Liver (tissue), 9 donors: ENCODE measurements around the gene DSC2. TPM values are rescaled to one million over a fixed set of nuclear protein-coding genes. Genes with fewer than 3 reads are reported as not detected.

Experiments used
- DNase-seq: peaks from one replicate; pipeline ENCODE4 v3.0.0-alpha.2; 2017; ENCODE audit warnings: low spot score
- H3K27ac ChIP-seq, 2 donors: one replicate each; pipeline ENCODE4 v1.7.0; 2013; ENCODE audit warnings: inconsistent platforms in 2 of 2, low read length in 2 of 2, control low read depth in 1 of 2, low read depth in 1 of 2, mild to moderate bottlenecking in 1 of 2
- H3K27me3 ChIP-seq, 4 donors: one replicate each; pipeline versions ENCODE4 v1.6.1 to v1.7.0; 2013; ENCODE audit warnings: low read length in 3 of 4, inconsistent platforms in 1 of 4, mild to moderate bottlenecking in 1 of 4, moderate library complexity in 1 of 4; ENCODE audit not compliant: control insufficient read depth in 4 of 4, insufficient read depth in 4 of 4
- H3K36me3 ChIP-seq, 4 donors: one replicate each; pipeline versions ENCODE4 v1.6.1 to v1.7.0; 2013; ENCODE audit warnings: low read length in 3 of 4, mild to moderate bottlenecking in 3 of 4, low read depth in 1 of 4, moderate library complexity in 1 of 4; ENCODE audit not compliant: control insufficient read depth in 4 of 4, insufficient read depth in 3 of 4
- H3K4me1 ChIP-seq, 4 donors: one replicate each; pipeline versions ENCODE4 v1.6.1 to v1.7.0; 2013; ENCODE audit warnings: low read length in 3 of 4, mild to moderate bottlenecking in 3 of 4, moderate library complexity in 1 of 4; ENCODE audit not compliant: control insufficient read depth in 4 of 4, insufficient read depth in 4 of 4
- H3K4me3 ChIP-seq, 3 donors: one replicate each; pipeline versions ENCODE4 v1.6.1 to v1.7.0; 2013; ENCODE audit warnings: low read length in 3 of 3, control low read depth in 1 of 3, low read depth in 1 of 3, mild to moderate bottlenecking in 1 of 3
- H3K9ac ChIP-seq, 2 donors: one replicate each; pipeline ENCODE4 v1.7.0; 2013; ENCODE audit warnings: low read length in 2 of 2, mild to moderate bottlenecking in 2 of 2, moderate library complexity in 2 of 2, control low read depth in 1 of 2, low read depth in 1 of 2
- H3K9me3 ChIP-seq, 4 donors: one replicate each; pipeline versions ENCODE4 v1.6.1 to v1.7.0; 2013; ENCODE audit warnings: low read length in 3 of 4; ENCODE audit not compliant: control insufficient read depth in 4 of 4
- CTCF ChIP-seq: fragments of 150-350 bp; IDR thresholded peaks from 2 replicates; pipeline ENCODE4 v1.5.1; 2017; ENCODE audit warnings: improper control_type of control experiment, low read depth, low read length; ENCODE audit not compliant: missing input control
- EGR1 ChIP-seq, 2 donors: IDR thresholded peaks; 2 replicates each; pipeline ENCODE4 v1.6.1; 2016 to 2018; ENCODE audit warnings: antibody characterized with exemption in 2 of 2, low read depth in 2 of 2
- FOXA1 ChIP-seq: IDR thresholded peaks from 2 replicates; pipeline ENCODE4 v1.6.1; 2016; ENCODE audit warnings: antibody characterized with exemption
- FOXA2 ChIP-seq: IDR thresholded peaks from 2 replicates; pipeline ENCODE4 v1.6.1; 2016; ENCODE audit warnings: antibody characterized with exemption
- GABPA ChIP-seq, 2 donors: IDR thresholded peaks in 1 of 2; conservative IDR thresholded peaks in 1 of 2; 2 replicates each; pipeline ENCODE4 v1.6.1; 2016; ENCODE audit warnings: antibody characterized with exemption in 2 of 2, mild to moderate bottlenecking in 1 of 2, moderate library complexity in 1 of 2
- HNF4G ChIP-seq: IDR thresholded peaks from 2 replicates; pipeline ENCODE4 v1.6.1; 2016; ENCODE audit warnings: antibody characterized with exemption
- JUND ChIP-seq, 2 donors: IDR thresholded peaks; 2 replicates each; pipeline ENCODE4 v1.6.1; 2016; ENCODE audit warnings: antibody characterized with exemption in 2 of 2
- MAX ChIP-seq: IDR thresholded peaks from 2 replicates; pipeline ENCODE4 v1.6.1; 2016; ENCODE audit warnings: antibody characterized with exemption
- NR2F2 ChIP-seq: IDR thresholded peaks from 2 replicates; pipeline ENCODE4 v1.6.1; 2016; ENCODE audit warnings: antibody characterized with exemption
- RXRA ChIP-seq, 2 donors: IDR thresholded peaks; 2 replicates each; pipeline ENCODE4 v1.6.1; 2017 to 2018; ENCODE audit warnings: antibody characterized with exemption in 2 of 2, mild to moderate bottlenecking in 1 of 2
- SP1 ChIP-seq: IDR thresholded peaks from 2 replicates; pipeline ENCODE4 v1.6.1; 2018; ENCODE audit warnings: antibody characterized with exemption, mild to moderate bottlenecking
- TAF1 ChIP-seq: conservative IDR thresholded peaks from 2 replicates; pipeline ENCODE4 v1.6.1; 2016; ENCODE audit warnings: antibody characterized with exemption, mild to moderate bottlenecking
- YY1 ChIP-seq: IDR thresholded peaks from 2 replicates; pipeline ENCODE4 v1.6.1; 2016; ENCODE audit warnings: antibody characterized with exemption, mild to moderate bottlenecking
- ZBTB33 ChIP-seq: IDR thresholded peaks from 2 replicates; pipeline ENCODE4 v1.6.1; 2016; ENCODE audit warnings: antibody characterized with exemption
- WGBS: extraction: QIAGEN DNeasy Blood & Tissue Kit; methylation state at CpG from one replicate; pipeline ENCODE4 v1.1.7; 2013; 5-methylcytosine and 5-hydroxymethylcytosine counted together
- polyA plus RNA-seq, 2 donors: library from polyadenylated mRNA; stranded (reverse) in 1 of 2; unstranded in 1 of 2; fragments of 200-250 nt in 1 of 2; fragments of >200 nt in 1 of 2; fragmentation: Nextera tagmentation in 1 of 2; extraction: Ambion mirVana in 1 of 2; gene quantifications; one replicate each; pipeline versions ENCODE4 v1.2.1 to v1.2.3, GENCODE V29; 2013 to 2015
- total RNA-seq, 2 donors: library from RNA; depleted of rRNA; stranded (reverse); fragments of >200 nt; gene quantifications; one replicate each; pipeline ENCODE4 v1.2.3, GENCODE V29; 2014
- TF ChIP-seq, protein P1 (sequence below): IDR thresholded peaks from 2 replicates; pipeline ENCODE4 v1.6.1; 2016; ENCODE audit warnings: antibody characterized with exemption, mild to moderate bottlenecking
- donor health status: healthy.
- donor health status: healthy.
- donor health status: healthy.
- donor health status: healthy.
- donor health status: healthy.

Gene DSC2
- total and polyA plus RNA-seq, 4 donors: 3.7 to 16.4 (median 7.4) TPM

DNA sequence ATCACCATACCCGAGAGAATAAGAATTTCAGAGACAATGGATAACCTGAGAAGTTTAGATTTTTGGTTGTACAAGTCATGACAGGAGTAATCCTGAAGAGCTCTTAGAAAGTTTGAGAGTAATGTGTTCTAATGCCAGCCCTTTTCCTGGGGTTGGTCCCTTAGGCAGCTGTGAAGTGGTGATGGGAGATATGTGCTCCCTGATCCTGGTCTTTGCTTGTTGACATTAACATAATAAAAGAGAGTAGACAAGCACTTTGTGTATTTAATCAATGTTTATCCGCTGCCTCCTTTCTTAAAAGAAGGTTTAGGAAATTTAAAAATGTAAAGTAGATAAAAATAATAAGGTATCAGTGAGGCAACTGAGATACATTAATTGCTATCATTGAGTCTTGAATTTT is 45.9 kb downstream of the DSC2 start:
- no peaks in the 10 kb centered on the region for H3K9me3 ChIP-seq
- H3K4me1 ChIP-seq: no peaks in the 10 kb centered on the region
- TF ChIP-seq TAF1: no peak
- DNase-seq: no peak
- no peak overlapping the region for H3K9ac ChIP-seq
- H3K4me3 ChIP-seq: no peak overlapping the region
- no peak overlapping the region for H3K27ac ChIP-seq
- WGBS: 77% methylated on average over 2 of the region's 2 CpGs
- H3K27me3 ChIP-seq: no peaks in the 10 kb centered on the region
- no peaks in the 10 kb centered on the region for H3K36me3 ChIP-seq

DNA sequence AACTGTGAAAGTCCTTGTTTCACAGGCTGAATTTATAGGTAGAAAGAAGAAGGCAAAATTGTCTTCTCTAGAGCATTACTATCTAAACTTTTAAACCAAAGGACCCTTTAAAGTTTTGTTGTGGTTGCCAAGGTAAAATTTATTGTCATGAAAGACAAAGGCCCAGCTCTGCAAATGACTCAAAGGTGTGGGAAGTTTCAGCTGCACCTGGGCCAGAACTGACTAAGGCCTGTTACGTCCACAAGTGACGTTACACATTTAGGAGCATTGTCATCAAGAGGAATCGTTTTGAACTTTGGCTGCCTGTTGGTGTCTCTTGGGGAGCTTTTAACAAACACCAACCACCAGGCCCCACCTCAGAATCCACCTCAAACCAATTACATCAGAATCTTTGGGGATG is 51.6 kb downstream of the DSC2 start:
- Histone ChIP-seq H3K27ac (no peak overlapping the region), H3K4me1 (no peaks in the 10 kb centered on the region), H3K9ac (no peak overlapping the region), H3K9me3 (no peaks in the 10 kb centered on the region), H3K27me3 (no peaks in the 10 kb centered on the region), H3K4me3 (no peak overlapping the region), H3K36me3 (no peaks in the 10 kb centered on the region)
- no peak for DNase-seq
- 85% methylated on average over 3 of the region's 3 CpGs for WGBS
- TF ChIP-seq JUND (IDR thresholded peaks at IDR 0.05): no peak
- TF ChIP-seq FOXA1: no peak
- no peak for TF ChIP-seq MAX
- TF ChIP-seq EGR1 (IDR thresholded peaks at IDR 0.05; ENCODE audit: low read depth in 2 of 2): no peak
- TF ChIP-seq, protein P1, sequence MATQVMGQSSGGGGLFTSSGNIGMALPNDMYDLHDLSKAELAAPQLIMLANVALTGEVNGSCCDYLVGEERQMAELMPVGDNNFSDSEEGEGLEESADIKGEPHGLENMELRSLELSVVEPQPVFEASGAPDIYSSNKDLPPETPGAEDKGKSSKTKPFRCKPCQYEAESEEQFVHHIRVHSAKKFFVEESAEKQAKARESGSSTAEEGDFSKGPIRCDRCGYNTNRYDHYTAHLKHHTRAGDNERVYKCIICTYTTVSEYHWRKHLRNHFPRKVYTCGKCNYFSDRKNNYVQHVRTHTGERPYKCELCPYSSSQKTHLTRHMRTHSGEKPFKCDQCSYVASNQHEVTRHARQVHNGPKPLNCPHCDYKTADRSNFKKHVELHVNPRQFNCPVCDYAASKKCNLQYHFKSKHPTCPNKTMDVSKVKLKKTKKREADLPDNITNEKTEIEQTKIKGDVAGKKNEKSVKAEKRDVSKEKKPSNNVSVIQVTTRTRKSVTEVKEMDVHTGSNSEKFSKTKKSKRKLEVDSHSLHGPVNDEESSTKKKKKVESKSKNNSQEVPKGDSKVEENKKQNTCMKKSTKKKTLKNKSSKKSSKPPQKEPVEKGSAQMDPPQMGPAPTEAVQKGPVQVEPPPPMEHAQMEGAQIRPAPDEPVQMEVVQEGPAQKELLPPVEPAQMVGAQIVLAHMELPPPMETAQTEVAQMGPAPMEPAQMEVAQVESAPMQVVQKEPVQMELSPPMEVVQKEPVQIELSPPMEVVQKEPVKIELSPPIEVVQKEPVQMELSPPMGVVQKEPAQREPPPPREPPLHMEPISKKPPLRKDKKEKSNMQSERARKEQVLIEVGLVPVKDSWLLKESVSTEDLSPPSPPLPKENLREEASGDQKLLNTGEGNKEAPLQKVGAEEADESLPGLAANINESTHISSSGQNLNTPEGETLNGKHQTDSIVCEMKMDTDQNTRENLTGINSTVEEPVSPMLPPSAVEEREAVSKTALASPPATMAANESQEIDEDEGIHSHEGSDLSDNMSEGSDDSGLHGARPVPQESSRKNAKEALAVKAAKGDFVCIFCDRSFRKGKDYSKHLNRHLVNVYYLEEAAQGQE: no peak
- no peak for TF ChIP-seq HNF4G
- TF ChIP-seq ZBTB33: no peak
- no peak for TF ChIP-seq YY1
- no peak for TF ChIP-seq GABPA (IDR thresholded peaks at IDR 0.05 in 1 of 2, conservative IDR thresholded peaks at IDR 0.05 in 1 of 2)
- no peak for TF ChIP-seq NR2F2
- TF ChIP-seq RXRA (IDR thresholded peaks at IDR 0.05): no peak
- no peak for TF ChIP-seq SP1
- TF ChIP-seq FOXA2: no peak
- TF ChIP-seq CTCF: no peak
